KBM-7 (cell line): Measurements from ENCODE around the gene SLC27A4.

Experiments
- DNase-seq: peaks from one replicate; pipeline ENCODE4 v3.0.0-alpha.2; 2015
- in situ Hi-C: fragments of 300-500 bp; cut with MboI; formaldehyde crosslinking; loops from 2 replicates; pipeline ENCODE4 v1.14.3; 2020; ENCODE audit warnings: low sequenced_read_pairs, low pct_unique_long_range_greater_than_20kb, mixed read lengths

SLC27A4 gene

GRCh38 chr9:128406848-128407391, 66.6 kb downstream of the SLC27A4 start:
- in situ Hi-C loops = no loop called here
- DNase-seq = no peak

DNA sequence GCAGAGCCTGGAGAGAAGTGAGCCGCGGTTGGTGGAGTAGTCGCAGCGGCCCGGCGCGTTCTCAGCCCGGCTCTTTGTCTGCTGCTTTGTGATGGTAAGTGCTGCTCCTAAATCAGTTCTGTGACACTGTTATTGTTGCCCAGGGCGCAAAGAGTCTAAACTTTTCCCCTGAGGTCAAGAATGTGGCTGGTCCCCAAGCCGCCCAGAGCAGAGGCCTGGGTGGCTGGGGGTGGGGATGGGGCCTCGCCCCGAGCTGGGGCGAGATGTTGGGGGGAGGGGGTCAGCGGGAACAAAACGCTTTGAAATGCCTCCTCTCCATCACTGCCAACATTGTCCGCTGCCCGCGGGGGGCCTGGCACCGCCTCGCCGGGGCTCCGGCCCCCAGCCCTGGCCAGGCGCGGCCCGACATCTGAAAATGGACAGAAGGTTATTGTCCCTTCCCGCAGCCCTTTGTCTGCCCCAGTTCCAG, 68.7 kb downstream of the SLC27A4 start:
- in situ Hi-C loops = no loop called here
- DNase-seq = no peak

GRCh38 chr9:128409450-128409849, 69.1 kb downstream of the SLC27A4 start:
- no peak for DNase-seq
- in situ Hi-C loops = no loop called here

- in situ Hi-C loops = no loop called here
- no peak for DNase-seq
Measured at GRCh38 chr9:128409978-128410377, 69.7 kb downstream of the SLC27A4 start.
